Measurements from ENCODE around the gene KLHL41.
"Not testable (repeated sequence)": the region's sequence is repeated elsewhere in the genome, so short reads cannot be mapped to it uniquely, and the experiment has no call there.

The KLHL41 gene

DNA sequence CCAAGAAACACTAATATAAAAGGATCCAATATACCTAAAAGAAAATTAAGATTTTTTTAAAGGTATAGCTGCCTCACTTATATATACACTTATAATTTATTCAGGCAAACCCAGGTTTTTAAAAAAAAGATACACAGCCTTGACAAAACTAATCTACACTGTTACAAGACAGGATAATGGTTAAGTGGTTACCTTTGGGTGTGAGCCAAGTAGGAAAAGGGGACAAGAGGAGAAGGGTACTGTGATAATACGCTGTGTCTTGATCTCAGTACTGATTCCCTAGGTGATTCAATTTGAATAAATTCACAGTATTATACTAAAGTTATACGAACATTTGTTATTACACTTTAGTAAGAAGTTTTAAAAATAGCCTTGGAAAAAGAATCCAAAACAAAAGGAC, 30.6 kb downstream of the KLHL41 start:
- no peak for DNase-seq (ENCODE audit: insufficient read length, low spot score)
- no peak for FAIRE-seq
- TF ChIP-seq, protein P1, sequence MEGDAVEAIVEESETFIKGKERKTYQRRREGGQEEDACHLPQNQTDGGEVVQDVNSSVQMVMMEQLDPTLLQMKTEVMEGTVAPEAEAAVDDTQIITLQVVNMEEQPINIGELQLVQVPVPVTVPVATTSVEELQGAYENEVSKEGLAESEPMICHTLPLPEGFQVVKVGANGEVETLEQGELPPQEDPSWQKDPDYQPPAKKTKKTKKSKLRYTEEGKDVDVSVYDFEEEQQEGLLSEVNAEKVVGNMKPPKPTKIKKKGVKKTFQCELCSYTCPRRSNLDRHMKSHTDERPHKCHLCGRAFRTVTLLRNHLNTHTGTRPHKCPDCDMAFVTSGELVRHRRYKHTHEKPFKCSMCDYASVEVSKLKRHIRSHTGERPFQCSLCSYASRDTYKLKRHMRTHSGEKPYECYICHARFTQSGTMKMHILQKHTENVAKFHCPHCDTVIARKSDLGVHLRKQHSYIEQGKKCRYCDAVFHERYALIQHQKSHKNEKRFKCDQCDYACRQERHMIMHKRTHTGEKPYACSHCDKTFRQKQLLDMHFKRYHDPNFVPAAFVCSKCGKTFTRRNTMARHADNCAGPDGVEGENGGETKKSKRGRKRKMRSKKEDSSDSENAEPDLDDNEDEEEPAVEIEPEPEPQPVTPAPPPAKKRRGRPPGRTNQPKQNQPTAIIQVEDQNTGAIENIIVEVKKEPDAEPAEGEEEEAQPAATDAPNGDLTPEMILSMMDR (IDR thresholded peaks at IDR 0.05; ENCODE audit: insufficient read depth, missing control alignments), result no peak

DNA sequence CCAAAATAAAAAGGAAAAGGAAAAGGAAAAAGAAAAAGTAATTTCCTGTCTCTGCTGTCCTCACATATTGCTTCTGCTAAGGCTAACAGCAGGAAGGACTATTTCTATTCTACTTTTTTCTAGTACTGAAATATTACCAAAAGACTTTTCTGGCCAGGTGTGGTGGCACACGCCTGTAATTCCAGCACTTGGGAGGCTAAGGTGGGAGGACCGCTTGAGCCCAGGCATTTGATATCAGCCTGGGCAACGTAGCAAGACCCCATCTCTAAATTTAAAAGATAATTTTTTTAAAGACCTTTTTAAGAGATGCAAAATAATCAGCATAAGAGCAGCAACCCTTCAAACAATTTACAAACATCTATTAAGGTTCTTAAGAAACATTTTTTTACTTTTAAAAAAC, 32.9 kb downstream of the KLHL41 start:
- TF ChIP-seq, protein P1 (IDR thresholded peaks at IDR 0.05; ENCODE audit: insufficient read depth, missing control alignments), result no peak
- DNase-seq (ENCODE audit: insufficient read length, low spot score), result no peak
- FAIRE-seq, result no peak

DNA sequence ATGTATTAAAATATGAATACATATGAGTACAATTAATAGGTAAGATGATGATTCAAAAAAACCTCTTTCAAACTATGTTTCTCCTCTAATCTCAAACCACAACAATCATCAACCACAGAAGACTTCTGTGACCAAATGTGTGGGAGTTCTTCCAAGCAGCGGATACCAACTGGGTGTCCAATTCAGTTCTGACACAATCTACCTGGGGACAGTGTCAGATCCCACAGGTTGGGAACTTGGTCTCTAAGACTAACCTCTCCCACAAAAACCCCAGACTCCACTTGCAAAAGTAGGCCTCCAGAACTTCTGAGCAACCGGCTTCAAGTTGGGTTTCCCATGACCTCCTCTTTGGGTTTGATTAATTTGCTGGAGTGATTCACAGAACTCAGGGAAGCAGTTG, 37.3 kb downstream of the KLHL41 start:
- TF ChIP-seq, protein P1 (IDR thresholded peaks at IDR 0.05; ENCODE audit: insufficient read depth, missing control alignments), result no peak
- no peak for FAIRE-seq
- DNase-seq (ENCODE audit: insufficient read length, low spot score), result no peak

DNA sequence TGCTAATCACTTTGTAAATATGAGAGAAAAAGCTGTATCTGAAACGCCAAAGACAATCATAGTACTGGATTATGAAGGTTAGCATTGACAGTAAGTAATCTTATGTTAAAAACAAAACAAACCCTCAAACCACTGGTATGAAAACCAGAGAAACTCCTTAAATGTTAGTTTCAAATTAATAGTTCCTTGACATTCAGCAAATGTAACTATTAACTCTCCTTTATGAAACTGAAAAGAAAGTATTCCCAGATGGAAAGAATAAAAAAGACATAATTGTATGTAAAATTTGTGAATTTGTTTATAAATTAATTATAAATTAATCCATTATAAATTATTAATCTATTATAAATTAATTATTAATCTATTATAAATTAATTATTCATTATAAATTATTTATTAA, 51.9 kb downstream of the KLHL41 start:
- DNase-seq (ENCODE audit: insufficient read length, low spot score), result no peak
- FAIRE-seq, result no peak
- TF ChIP-seq, protein P1 (IDR thresholded peaks at IDR 0.05; ENCODE audit: insufficient read depth, missing control alignments), result no peak

DNA sequence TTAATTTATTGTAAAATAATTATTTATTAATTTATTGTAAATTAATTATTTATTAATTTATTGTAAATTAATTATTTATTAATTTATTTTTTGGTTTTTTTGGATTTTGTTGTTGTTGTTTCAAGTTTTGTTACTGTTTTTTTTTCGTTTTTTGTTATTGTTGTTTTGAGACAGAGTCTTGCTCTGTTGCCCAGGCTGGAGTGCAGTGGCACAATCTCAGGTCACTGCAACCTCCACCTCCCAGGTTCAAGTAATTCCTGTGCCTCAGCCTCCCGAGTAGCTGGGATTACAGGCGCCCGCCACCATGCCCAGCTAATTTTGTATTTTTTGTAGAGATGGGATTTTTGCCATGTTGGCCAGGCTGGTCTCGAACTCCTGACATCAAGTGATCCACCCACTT, 52.6 kb downstream of the KLHL41 start:
- DNase-seq (ENCODE audit: insufficient read length, low spot score); FAIRE-seq: not testable (repeated sequence)

DNA sequence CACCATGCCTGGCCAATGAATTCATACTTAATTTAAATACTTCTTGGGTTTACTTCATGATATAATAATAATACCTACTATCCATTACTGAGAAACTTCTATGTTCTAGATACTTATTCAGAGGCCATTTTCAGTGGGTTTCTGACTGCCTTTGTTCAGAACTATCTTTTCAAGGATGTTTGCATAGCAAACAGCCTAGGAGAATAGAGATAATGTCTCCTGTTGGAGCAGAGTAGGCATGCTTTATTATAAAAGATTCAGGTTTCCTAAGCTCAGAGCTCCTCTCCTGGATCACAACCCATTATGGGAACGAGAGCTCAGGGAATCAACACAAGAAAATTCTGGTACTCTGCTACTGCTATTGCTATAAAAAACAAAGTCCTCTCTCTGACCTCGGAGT, 53.0 kb downstream of the KLHL41 start:
- TF ChIP-seq, protein P1 (IDR thresholded peaks at IDR 0.05; ENCODE audit: insufficient read depth, missing control alignments), result no peak
- FAIRE-seq (no peak), DNase-seq (ENCODE audit: insufficient read length, low spot score) (no peak)

DNA sequence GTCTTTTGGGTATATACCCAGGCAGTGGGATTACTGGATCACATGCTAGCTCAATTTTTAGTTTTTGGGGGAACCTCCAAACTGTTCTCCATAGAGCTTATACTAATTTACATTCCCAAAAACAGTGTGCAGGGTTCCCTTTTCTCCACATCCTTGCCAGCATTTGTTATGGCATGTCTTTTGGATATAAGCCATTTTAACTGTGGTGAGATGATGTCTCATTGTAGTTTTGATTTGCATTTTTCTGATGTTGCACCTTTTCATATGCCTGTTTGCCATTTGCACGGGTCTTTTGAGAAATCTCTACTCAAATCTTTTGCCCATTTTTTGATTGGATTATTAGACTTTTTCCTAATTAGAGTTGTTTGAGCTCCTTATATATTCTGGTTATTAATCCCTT, 56.2 kb downstream of the KLHL41 start:
- FAIRE-seq (no peak), DNase-seq (ENCODE audit: insufficient read length, low spot score) (no peak)
- TF ChIP-seq, protein P1 (IDR thresholded peaks at IDR 0.05; ENCODE audit: insufficient read depth, missing control alignments), result no peak

DNA sequence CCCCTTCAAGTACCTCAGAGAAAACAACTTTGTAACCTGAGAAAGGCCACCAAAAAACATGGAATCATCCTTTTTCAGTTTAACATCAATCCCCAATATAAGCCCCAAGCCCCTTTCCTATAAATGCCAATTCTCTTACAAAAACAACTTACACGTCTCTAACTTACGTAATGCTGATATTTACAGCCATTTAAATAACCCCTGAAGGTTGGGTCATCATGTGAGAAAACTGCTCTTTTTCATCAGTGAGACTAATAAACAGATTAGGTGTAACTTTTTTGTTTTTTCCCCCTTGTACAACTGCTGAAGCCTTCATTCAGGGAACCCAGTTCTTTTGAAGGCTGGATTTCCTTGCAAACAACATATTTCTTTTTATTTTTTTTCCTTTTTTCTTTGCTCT, 60.4 kb downstream of the KLHL41 start:
- FAIRE-seq, result peak; percentile 67
- no peak for DNase-seq (ENCODE audit: insufficient read length, low spot score)
- TF ChIP-seq, protein P1 (IDR thresholded peaks at IDR 0.05; ENCODE audit: insufficient read depth, missing control alignments), result no peak

DNA sequence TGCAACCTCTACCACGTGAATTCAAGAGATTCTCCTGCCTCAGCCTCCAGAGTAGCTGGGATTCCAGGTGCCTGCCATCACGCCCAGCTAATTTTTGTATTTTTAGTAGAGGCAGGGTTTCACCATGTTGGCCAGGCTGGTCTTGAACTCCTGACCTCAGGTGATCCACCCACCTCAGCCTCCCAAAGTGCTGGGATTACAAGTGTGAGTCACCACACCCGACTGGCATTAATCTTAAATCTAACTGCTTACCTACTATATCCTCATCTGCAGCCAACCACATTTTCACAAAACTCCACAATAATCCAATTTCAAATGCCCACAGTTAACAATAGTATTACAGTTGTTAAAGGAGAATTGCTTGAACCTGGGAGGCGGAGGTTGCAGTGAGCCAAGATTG, 61.2 kb downstream of the KLHL41 start:
- not testable (repeated sequence) for FAIRE-seq; DNase-seq (ENCODE audit: insufficient read length, low spot score)
